Dedifferentiated amniotic fluid mesenchymal stem cell (primary cell): ENCODE measurements around the gene JAML.

Source experiments
- DNase-seq: peaks from one replicate; pipeline ENCODE4 v3.0.0-alpha.2; 2016; ENCODE audit errors: extremely low spot score

JAML gene

DNA sequence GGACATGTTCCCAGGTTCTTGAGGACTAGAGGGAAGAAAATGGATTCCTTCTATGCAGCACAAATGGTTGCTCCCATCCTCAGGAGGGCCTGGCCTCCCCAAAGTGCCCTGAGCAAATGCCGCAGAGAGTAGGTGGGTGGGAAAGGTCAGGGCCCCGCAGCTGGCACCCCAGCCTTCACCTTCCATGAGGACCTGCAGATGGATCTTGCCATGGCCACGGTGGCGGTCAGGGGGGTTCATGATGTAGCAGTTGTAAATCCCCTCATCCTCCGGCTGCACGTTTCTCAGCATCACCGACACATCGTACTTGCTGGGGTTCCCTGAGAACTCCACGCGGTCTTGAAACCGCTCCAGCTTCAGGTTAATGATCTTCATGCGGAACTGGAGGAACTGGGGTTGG, 56.9 kb downstream of the JAML start:
- DNase-seq: no peak

DNA sequence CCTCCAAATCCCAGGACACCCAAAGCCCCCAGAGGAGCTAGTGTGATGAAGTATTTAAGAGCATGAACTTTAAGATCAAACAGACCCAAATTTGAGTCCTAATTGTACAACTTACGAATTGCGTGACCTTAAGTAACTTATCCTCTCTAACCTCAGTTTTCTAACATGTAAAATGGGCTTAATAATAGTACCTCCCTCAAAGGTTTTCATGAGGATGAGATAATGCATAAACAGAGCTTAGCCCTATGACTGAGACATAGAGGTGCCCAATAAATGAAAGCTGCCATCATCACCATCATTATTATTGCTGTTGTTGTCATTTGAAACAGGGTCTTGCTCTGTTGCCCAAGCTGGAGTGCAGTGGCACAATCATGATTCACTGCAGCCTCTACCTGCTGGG, 57.6 kb downstream of the JAML start:
- no peak for DNase-seq

DNA sequence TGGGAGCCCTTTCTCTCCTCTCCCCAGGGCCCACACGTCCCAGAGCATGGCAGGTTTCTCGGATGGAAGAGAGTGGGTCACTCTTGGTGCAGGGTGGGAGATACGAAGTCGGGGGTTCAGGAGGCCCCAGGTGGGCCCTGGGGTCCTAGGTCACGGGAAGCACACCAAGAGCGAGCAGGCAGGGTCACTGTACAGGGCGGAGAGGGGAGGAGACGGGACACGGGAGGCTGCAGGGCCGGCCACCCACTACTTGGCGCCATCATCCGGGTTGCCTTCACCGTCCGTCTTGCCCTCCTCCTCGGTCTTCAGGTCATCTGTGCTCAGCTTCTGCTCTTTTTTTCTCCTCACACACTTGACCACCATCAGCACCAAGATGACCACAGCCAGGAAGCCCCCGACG, 58.2 kb downstream of the JAML start:
- DNase-seq: no peak

DNA sequence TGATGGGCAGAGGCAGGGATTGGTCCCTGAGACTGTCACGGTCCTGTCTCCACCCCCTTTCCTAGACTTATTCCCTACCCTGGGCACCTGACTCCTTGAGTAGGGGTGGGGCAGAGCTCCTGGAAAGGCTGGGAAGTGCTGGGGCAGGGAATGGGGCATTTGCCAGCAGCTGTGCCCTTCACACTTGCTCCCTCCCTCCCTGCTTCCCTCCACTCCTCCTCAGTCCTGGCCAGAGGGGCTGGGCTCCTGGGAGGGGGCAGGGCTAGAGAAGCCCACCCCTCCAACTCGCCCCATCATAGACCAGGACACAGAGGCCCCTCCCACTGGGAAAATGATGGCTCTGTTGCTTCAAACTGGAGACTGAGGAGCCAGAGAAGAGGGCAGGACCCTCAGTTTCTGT, 59.9 kb downstream of the JAML start:
- no peak for DNase-seq

DNA sequence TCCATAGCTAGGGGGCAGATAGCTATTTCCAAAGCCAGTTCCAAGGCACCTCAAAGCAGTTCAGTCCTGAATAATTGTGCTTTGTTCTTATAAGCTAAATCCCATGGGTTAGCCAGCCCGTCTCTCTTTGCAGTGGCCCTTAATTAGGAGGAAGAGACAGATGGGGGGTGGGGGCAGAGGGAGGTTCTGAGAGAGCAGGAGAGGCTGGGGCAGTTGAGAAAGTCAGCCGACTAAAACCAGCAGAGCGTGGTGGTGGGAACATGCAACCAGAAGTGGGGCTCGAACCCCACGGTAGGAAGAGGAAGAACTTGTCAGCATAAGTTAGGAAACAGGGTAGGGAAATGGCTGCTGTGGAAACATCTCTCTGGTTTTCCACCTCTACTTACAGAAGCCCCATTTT, 61.3 kb downstream of the JAML start:
- no peak for DNase-seq

DNA sequence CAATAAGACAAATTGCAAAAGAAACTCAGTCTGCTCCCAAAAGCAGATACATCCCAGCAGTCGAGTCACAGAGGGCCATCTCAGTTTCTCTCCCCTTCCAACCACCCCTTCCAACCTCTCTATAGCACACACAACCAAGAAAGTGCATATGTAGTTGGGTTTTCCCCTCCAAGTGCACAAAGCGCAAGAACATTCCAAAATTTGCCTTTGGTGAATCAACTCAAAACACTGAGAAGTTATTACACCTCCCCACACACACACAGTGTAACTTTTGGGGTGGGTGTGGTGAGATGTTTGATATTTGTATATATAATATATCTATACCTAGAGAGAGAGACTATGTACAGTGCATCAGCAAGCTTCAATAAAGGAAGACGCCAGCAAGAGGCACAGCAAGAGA, 62.0 kb downstream of the JAML start:
- no peak for DNase-seq

DNA sequence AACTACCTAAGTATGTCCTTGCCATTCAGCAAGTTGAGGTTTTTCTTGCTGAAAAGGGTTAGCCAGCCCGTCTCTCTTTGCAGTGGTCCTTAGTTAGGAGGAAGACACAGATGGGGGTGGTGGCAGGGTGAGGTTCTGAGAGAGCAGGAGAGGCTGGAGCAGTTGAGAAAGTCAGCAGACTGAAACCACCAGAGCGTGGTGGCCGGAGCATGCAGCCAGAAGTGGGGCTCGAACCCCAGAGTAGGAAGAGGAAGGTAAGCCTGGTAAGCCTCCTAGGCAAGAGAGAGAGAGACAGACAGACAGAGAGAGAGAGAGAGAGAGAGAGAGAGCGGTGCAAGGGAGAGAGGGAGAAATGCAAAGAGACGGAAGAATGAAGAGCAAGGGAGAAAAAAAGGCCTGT, 63.0 kb downstream of the JAML start:
- no peak for DNase-seq

DNA sequence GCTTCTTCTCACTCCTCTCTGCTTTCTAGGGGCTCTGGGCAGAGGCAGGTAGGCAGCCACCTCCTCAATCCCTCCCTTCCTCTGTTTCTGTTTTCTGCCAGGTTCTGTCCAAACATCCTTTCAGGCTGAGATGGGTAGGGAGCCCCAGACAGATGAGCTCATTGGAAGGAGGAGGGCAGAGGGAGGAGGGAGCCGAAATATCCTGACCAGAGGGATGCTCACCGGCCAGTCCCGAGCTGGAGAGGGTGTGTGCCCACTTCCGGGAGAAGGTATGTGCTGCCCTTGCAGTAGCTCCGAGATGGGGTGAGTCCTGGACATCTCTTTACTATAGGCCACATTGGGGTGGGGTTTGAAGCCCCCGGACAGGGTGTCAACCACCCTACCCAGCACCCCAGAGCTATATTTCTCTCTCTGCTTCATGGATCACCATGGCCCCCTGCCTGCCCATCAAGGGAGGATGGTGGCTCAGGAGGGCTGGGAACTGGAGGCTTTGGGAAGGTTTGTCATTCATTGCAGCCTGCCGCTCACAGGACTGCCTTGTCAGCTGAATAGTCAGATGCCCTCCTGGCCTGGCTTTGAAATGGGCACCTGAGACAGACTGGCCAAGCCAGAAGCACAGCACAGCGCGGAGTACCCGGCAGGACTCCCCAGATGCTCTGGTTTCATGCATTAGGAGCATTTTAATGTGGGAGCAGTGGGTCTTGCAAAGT, 67.5 kb downstream of the JAML start:
- no peak for DNase-seq

DNA sequence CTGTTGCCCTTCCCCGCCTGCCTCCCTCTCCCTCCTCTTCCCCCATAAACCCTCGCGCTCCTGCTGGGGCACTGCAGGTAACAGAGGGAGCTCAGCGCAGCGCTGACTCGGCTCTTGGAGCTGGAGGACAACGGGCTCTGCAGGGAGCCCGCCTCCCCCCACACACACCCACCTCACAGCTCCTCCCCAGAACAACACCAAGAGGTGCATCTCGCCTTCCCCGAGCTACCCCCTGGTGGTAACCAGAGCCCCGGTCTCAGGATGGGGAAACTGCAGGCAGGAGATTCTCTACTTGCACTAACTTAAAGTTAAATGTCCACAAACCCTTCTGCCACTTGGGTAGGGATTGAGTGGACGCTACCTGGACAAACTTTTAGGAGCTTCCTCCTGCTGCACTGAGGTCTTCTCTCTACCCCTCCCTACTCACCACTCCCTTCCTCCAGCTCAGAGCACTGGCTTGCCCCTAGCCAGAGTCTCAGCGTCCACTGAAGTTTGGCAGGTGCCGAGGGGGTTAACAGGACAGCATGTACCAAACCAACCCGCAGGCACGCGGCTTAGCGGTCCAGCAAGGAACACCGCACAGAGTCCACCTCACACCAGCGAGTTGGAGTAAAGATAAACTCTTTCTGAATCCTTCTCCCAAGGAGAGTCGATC, 68.2 kb downstream of the JAML start:
- DNase-seq: no peak

DNA sequence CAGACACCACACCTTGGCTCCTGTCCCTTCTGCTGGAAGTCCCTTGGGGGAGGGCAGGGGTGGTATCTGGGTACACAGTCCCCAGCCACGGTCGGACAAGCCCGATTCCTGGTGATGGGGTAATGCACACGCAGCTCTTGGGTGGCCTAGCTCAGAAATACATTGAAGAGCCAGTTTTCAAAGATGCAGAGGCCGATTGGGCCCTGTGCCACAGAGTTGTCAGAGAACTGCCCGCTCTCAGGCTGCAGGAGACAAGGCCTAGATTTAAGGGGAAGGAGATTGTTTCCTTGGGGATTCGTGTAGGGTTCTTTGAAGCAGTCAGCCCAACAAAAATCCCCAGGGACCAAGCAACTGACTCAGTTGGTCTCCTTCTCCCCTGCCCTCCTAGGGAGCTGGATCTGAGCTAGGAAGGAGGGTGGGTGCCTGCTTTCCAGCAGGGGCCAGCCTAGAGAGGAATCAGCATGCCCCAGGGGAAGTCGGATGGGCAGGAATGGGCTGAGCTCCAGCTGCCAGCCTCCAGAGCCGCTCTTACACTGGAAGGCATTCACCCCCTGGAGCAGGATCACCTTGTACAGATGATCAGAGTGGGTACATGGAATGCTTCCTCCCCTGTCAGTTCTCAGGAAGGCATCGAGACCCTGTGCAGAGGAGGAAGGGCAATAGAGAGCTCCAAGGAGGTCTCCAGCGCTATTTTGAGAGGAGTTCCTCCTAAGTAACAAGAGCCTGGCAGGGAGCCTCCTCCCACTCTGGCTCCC, 68.9 kb downstream of the JAML start:
- DNase-seq: no peak

DNA sequence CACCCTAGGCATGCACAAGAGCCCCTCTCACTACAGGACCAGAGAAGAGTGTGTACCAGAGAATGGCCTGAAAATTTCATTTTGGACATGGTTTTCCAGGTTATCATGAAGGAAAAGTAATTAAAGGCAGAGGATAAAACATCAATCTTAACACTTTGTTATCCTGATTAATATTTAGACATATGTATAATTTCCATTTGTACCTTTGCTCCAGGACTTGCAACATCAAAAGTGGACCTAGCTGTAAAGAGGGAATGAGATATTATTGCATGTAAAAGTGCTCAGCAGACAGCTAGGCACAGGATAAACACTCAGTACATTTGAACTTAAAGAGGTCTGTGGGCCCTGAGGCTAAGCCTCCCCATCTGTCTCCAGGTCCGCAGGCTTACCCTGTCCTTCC, 70.2 kb downstream of the JAML start:
- no peak for DNase-seq

DNA sequence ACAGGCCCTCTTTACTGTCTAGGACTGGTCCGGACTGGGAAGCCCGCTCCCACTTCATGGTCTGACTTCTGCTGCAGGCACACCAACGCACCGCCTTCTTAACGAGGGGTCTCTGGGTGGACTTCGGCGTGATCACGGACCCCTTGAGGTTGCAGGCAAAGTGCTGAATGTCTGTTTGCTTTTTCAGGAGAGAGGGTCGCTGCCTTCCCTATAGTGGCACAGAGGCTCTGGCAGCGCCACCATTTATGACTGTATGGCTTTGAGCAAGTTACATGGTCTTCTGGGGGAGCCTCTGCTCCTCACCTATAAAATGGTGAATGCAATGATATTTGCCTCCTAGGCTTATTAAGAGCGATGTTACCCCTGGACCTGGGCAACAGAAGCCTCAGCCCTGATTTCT, 70.8 kb downstream of the JAML start:
- DNase-seq: no peak

DNA sequence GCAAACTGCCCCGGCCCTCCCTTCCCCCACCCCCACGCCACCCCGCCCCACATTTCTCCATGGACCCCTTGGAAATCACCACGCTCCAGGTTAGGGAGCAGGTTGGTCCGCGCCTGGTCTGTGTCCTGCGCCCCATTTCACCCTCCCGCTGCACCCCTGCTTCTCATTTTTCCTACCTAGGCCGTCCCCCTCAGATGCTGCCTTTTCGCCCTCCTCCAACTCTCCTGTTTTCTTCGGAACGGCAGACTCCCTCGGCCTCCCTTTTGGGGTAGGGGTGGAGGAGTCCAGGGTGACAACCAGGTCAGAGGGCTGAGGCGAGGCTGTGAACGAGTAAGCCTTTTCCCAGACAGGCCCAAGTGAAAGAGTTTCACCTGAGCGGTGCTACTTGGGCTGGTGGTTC, 71.3 kb downstream of the JAML start:
- no peak for DNase-seq

DNA sequence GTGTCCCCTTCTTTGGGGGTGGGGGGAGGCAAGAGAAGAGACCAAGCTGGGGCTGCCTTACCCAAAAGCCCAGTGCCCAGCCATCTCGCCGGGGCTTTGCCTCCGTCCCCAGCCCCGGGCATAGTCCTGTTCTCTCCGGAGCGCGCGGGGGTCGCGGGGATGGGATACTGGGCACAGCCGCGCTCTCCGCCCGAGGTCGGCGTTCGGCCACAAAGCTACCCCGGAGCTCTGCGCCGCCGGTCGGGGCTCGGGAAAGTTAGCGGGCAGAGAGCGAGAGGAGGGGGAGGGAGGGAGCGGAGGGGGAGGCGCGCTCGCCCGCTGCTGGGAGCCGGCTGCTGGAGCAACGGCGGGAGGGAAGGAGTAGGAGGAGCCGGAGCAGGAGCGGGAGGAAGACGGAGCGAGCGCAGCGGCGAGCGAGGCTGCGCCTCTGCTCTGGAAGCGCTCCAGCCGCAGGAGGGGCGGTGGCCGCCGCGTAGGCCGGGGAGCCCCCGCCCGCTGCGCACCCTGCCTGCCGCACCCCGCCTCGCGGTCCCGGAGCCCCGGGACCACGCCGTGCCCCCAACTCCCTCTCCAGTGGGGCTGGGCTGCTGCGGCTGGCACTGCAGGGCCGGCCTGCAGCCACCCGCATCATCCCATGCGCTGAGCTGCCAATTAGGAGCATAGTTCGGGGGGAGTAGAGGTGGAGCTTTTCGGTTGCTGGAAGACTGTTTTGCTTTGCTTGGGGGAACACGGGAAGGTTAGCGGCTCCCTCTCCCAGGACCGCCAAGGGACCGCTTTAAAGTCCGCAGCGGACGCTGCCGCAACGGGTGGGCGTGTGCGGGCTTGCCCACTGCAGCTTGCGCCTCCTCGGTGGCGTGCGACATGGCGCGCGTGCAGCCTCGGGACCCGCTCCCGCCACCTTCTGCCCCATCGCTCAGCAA, 72.0 kb downstream of the JAML start, which contains the start of gene SCN4B:
SCN4B (minus strand) TSS at position 272 of the 920 bp plus-strand sequence; CDS start at position 122, 150 bp downstream.
- DNase-seq: peak; percentile 30

DNA sequence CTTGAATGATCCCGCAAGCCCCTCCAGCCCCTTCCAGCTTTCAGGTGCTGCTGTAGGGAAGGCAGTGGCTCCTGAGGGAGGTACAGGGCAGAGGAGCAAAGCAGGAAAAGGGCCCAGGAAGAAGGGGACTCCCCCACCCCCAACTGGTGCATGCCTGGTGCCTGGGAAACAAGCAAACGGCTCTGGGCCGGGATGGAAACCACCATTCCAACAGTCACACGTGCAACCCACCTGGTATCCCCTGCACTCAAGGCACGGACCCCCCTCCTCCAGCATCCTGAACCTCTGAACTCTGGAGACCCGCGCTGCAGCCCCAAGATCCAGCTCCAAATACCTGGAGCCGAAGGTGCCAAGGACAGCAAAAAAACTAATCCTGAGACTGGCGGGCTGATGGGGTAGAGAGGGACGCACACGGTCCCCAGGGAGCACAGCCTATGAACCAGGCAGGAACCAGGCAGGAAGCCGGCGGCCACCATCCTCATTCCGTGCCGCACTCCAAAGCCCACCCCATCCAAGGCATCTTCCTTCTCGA, 72.7 kb downstream of the JAML start:
- no peak for DNase-seq

DNA sequence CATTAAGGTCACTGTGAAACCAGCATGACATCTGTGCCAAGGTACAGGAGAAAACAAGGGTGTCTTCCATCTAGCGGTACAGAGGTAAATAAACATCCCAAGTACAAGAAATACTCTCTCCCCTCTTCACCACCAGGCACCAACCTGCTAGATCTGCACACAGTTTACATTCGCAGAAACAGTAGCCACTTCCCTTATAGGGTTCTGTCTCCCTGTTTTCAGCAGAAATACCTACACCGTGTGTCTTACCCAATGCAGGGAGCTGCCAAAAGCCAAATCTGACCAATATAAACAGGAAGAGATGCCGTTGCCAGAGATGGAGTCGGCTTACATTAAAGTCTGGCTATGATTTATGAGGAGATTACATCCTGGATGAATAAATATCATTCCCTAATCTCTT, 73.4 kb downstream of the JAML start:
- no peak for DNase-seq

DNA sequence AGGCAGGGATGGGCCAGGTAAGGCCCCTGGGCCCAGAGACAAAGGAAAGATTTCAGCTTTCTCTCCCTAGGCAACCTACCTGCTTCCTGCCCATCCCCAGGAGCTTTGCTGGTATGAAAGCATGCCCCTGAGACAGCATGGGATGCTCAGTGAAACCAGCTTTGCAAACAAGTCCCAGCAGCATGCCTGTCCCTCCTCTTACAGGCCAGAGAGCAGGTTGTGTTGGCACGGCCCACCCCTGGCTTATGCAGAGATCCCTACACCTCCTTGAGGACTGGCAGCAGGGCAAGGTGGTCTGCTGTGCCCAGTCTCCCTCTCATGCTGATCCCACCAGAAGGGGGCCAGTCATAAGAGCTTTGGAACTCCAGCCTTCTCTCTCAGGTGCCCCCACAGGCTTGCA, 75.3 kb downstream of the JAML start:
- DNase-seq: no peak

DNA sequence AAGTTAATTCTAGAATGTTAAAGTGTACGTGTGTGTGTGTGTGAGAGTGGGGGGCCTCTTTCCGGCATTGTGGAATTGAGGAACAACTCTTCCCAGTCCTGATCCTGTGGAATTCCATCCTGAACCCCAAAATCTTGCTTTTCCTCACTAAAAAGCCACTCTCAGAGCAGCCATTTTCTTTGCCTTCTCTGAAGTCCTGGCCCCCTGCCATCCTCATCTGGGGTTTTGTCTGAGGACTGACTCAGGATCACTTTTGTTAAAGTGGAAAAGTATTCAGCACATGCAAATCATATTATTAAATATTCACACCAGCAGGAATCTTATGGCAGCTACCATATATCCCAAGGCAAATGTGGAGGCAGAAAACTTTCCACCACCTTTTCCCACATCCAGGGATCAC, 76.0 kb downstream of the JAML start:
- DNase-seq: no peak

DNA sequence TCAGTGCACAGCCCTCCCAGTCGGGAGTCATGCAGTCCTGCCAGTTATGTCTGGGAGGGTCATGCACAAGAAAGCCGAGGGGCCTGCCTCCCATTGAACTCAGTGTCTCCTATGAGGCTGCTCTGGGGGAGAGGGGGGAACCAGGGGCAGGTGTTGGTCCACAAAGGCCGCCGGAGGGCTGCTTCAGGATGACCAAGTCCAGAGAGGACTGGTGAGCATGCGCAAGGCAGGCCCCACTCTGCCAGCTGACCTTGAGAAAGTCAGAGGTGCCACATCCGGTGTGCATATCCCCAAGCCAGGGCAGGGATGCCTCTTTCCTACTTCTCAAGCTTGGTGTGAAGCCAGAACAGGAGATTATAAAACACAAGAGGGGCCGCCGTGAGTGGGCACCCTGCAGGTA, 76.6 kb downstream of the JAML start:
- no peak for DNase-seq

DNA sequence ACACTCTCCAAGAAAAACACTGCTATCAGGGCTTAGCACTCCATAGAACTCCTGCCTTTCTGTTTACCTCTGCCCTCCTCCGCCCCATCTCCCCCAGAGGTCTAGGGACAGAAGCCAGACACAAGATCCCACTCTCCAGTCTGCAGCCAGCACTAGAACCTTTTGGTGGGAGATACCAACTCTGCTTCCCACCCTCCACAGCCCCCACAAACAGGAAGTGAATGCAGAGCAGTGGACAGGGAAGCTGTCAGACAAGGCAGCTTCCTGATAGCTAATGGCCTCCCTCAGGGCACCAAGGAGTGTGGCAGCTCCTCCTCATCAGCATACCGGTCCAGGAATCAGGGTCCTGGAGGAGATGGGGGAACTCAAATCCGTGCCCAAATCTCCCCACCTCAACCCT, 77.3 kb downstream of the JAML start:
- no peak for DNase-seq

DNA sequence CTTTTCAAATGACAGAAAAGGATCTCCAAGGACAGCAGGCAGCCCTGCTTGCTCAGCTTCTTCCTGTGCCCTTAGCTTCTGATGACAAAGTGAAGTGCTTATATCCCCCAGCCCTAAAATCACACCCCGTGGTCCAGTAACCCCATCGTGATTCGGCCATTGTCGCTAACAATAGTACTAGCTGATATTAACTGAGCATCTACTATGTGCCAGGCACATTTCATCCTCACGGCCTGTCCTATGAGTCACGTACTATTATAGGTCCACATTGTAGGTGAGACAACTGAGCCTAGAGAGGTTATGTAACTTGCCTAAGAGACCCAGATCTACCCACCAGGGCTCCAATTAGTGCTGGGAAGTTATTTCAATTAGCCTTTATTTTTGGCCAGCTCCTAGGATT, 78.3 kb downstream of the JAML start:
- no peak for DNase-seq
